Liver (tissue), 9 donors: ENCODE measurements around the gene S100G. TPM values are rescaled to one million over a fixed set of nuclear protein-coding genes. Genes with fewer than 3 reads are reported as not detected.

Experiments used
- DNase-seq: peaks from one replicate; pipeline ENCODE4 v3.0.0-alpha.2; 2017; ENCODE audit warnings: low spot score
- H3K27ac ChIP-seq, 2 donors: one replicate each; pipeline ENCODE4 v1.7.0; 2013; ENCODE audit warnings: inconsistent platforms in 2 of 2, low read length in 2 of 2, control low read depth in 1 of 2, low read depth in 1 of 2, mild to moderate bottlenecking in 1 of 2
- H3K27me3 ChIP-seq, 4 donors: one replicate each; pipeline versions ENCODE4 v1.6.1 to v1.7.0; 2013; ENCODE audit warnings: low read length in 3 of 4, inconsistent platforms in 1 of 4, mild to moderate bottlenecking in 1 of 4, moderate library complexity in 1 of 4; ENCODE audit not compliant: control insufficient read depth in 4 of 4, insufficient read depth in 4 of 4
- H3K36me3 ChIP-seq, 4 donors: one replicate each; pipeline versions ENCODE4 v1.6.1 to v1.7.0; 2013; ENCODE audit warnings: low read length in 3 of 4, mild to moderate bottlenecking in 3 of 4, low read depth in 1 of 4, moderate library complexity in 1 of 4; ENCODE audit not compliant: control insufficient read depth in 4 of 4, insufficient read depth in 3 of 4
- H3K4me1 ChIP-seq, 4 donors: one replicate each; pipeline versions ENCODE4 v1.6.1 to v1.7.0; 2013; ENCODE audit warnings: low read length in 3 of 4, mild to moderate bottlenecking in 3 of 4, moderate library complexity in 1 of 4; ENCODE audit not compliant: control insufficient read depth in 4 of 4, insufficient read depth in 4 of 4
- H3K4me3 ChIP-seq, 3 donors: one replicate each; pipeline versions ENCODE4 v1.6.1 to v1.7.0; 2013; ENCODE audit warnings: low read length in 3 of 3, control low read depth in 1 of 3, low read depth in 1 of 3, mild to moderate bottlenecking in 1 of 3
- H3K9ac ChIP-seq, 2 donors: one replicate each; pipeline ENCODE4 v1.7.0; 2013; ENCODE audit warnings: low read length in 2 of 2, mild to moderate bottlenecking in 2 of 2, moderate library complexity in 2 of 2, control low read depth in 1 of 2, low read depth in 1 of 2
- H3K9me3 ChIP-seq, 4 donors: one replicate each; pipeline versions ENCODE4 v1.6.1 to v1.7.0; 2013; ENCODE audit warnings: low read length in 3 of 4; ENCODE audit not compliant: control insufficient read depth in 4 of 4
- ATF3 ChIP-seq: IDR thresholded peaks from 2 replicates; pipeline ENCODE4 v1.6.1; 2016; ENCODE audit warnings: antibody characterized with exemption
- CTCF ChIP-seq: fragments of 150-350 bp; IDR thresholded peaks from 2 replicates; pipeline ENCODE4 v1.5.1; 2017; ENCODE audit warnings: improper control_type of control experiment, low read depth, low read length; ENCODE audit not compliant: missing input control
- EGR1 ChIP-seq, 2 donors: IDR thresholded peaks; 2 replicates each; pipeline ENCODE4 v1.6.1; 2016 to 2018; ENCODE audit warnings: antibody characterized with exemption in 2 of 2, low read depth in 2 of 2
- FOXA1 ChIP-seq: IDR thresholded peaks from 2 replicates; pipeline ENCODE4 v1.6.1; 2016; ENCODE audit warnings: antibody characterized with exemption
- FOXA2 ChIP-seq: IDR thresholded peaks from 2 replicates; pipeline ENCODE4 v1.6.1; 2016; ENCODE audit warnings: antibody characterized with exemption
- GABPA ChIP-seq, 2 donors: IDR thresholded peaks in 1 of 2; conservative IDR thresholded peaks in 1 of 2; 2 replicates each; pipeline ENCODE4 v1.6.1; 2016; ENCODE audit warnings: antibody characterized with exemption in 2 of 2, mild to moderate bottlenecking in 1 of 2, moderate library complexity in 1 of 2
- HNF4A ChIP-seq, 2 donors: conservative IDR thresholded peaks; 2 replicates each; pipeline ENCODE4 v1.6.1; 2016; ENCODE audit warnings: antibody characterized with exemption in 2 of 2, mild to moderate bottlenecking in 2 of 2
- HNF4G ChIP-seq: IDR thresholded peaks from 2 replicates; pipeline ENCODE4 v1.6.1; 2016; ENCODE audit warnings: antibody characterized with exemption
- JUND ChIP-seq, 2 donors: IDR thresholded peaks; 2 replicates each; pipeline ENCODE4 v1.6.1; 2016; ENCODE audit warnings: antibody characterized with exemption in 2 of 2
- NR2F2 ChIP-seq: IDR thresholded peaks from 2 replicates; pipeline ENCODE4 v1.6.1; 2016; ENCODE audit warnings: antibody characterized with exemption
- REST ChIP-seq: IDR thresholded peaks from 2 replicates; pipeline ENCODE4 v1.6.1; 2016; ENCODE audit warnings: antibody characterized with exemption, mild to moderate bottlenecking
- RXRA ChIP-seq, 2 donors: IDR thresholded peaks; 2 replicates each; pipeline ENCODE4 v1.6.1; 2017 to 2018; ENCODE audit warnings: antibody characterized with exemption in 2 of 2, mild to moderate bottlenecking in 1 of 2
- TAF1 ChIP-seq: conservative IDR thresholded peaks from 2 replicates; pipeline ENCODE4 v1.6.1; 2016; ENCODE audit warnings: antibody characterized with exemption, mild to moderate bottlenecking
- ZBTB33 ChIP-seq: IDR thresholded peaks from 2 replicates; pipeline ENCODE4 v1.6.1; 2016; ENCODE audit warnings: antibody characterized with exemption
- WGBS: extraction: QIAGEN DNeasy Blood & Tissue Kit; methylation state at CpG from one replicate; pipeline ENCODE4 v1.1.7; 2013; 5-methylcytosine and 5-hydroxymethylcytosine counted together
- polyA plus RNA-seq, 2 donors: library from polyadenylated mRNA; stranded (reverse) in 1 of 2; unstranded in 1 of 2; fragments of 200-250 nt in 1 of 2; fragments of >200 nt in 1 of 2; fragmentation: Nextera tagmentation in 1 of 2; extraction: Ambion mirVana in 1 of 2; gene quantifications; one replicate each; pipeline versions ENCODE4 v1.2.1 to v1.2.3, GENCODE V29; 2013 to 2015
- total RNA-seq, 2 donors: library from RNA; depleted of rRNA; stranded (reverse); fragments of >200 nt; gene quantifications; one replicate each; pipeline ENCODE4 v1.2.3, GENCODE V29; 2014
- donor health status: healthy.
- donor health status: healthy.
- donor health status: healthy.
- donor health status: healthy.
- donor health status: healthy.

Gene S100G
- total and polyA plus RNA-seq, 4 donors, result not detected

- no peak for TF ChIP-seq CTCF
These were observed 9.1 kb upstream of the S100G start (continued) for GRCh38 chrX:16640823-16641222.

- no peak overlapping the region for H3K9ac ChIP-seq
- H3K4me1 ChIP-seq, result no peaks in the 10 kb centered on the region
- no peak for TF ChIP-seq HNF4G
- no peak overlapping the region for H3K27ac ChIP-seq
- H3K27me3 ChIP-seq, result no peaks in the 10 kb centered on the region
- DNase-seq, result no peak
- H3K9me3 ChIP-seq, result no peaks in the 10 kb centered on the region
- H3K4me3 ChIP-seq, result no peak overlapping the region
- peaks cover 0 to 2% (median under 1%) of the 10 kb centered on the region in 4 donors for H3K36me3 ChIP-seq
- 85% methylated on average over 5 of the region's 5 CpGs for WGBS
These were observed 6.8 kb upstream of the S100G start for GRCh38 chrX:16643176-16643575.

GRCh38 chrX:16646366-16647138 is 3.4 kb upstream of the S100G start:
- 80% methylated on average over 4 of the region's 4 CpGs for WGBS
- Histone ChIP-seq H3K9ac (no peak overlapping the region), H3K27me3 (no peaks in the 10 kb centered on the region), H3K9me3 (no peaks in the 10 kb centered on the region), H3K36me3 (no peaks in the 10 kb centered on the region), H3K27ac (no peak overlapping the region), H3K4me3 (no peak overlapping the region), H3K4me1 (no peaks in the 10 kb centered on the region)
- TF ChIP-seq JUND (IDR thresholded peaks at IDR 0.05), result no peak
- no peak for TF ChIP-seq HNF4G
- TF ChIP-seq GABPA (IDR thresholded peaks at IDR 0.05 in 1 of 2, conservative IDR thresholded peaks at IDR 0.05 in 1 of 2), result no peak
- no peak for TF ChIP-seq ZBTB33
- DNase-seq, result no peak

- Histone ChIP-seq H3K36me3 (no peaks in the 10 kb centered on the region), H3K9ac (no peak overlapping the region), H3K4me1 (no peaks in the 10 kb centered on the region), H3K4me3 (no peak overlapping the region), H3K9me3 (no peaks in the 10 kb centered on the region), H3K27me3 (no peaks in the 10 kb centered on the region), H3K27ac (no peak overlapping the region)
- no peak for DNase-seq
- WGBS, result 92% methylated on average over 4 of the region's 4 CpGs
- no peak for TF ChIP-seq HNF4A (conservative IDR thresholded peaks at IDR 0.05)
- TF ChIP-seq FOXA2, result no peak
- no peak for TF ChIP-seq FOXA1
- no peak for TF ChIP-seq EGR1 (IDR thresholded peaks at IDR 0.05; ENCODE audit: low read depth in 2 of 2)
- no peak for TF ChIP-seq RXRA (IDR thresholded peaks at IDR 0.05)
- TF ChIP-seq REST, result no peak
- TF ChIP-seq TAF1, result no peak
- TF ChIP-seq ZBTB33, result no peak
- TF ChIP-seq NR2F2, result no peak
- no peak for TF ChIP-seq GABPA (IDR thresholded peaks at IDR 0.05 in 1 of 2, conservative IDR thresholded peaks at IDR 0.05 in 1 of 2)
- no peak for TF ChIP-seq ATF3
These were observed 1.6 kb downstream of the S100G start for GRCh38 chrX:16651391-16652024.
